A673 (cell line): ENCODE results near the gene OR5AS1.

Source experiments
- CTCF ChIP-seq: fragments of 300-800, 200-600 bp; sonication (generic); conservative IDR thresholded peaks from 2 replicates; pipeline ENCODE4 v1.5.1; 2017; ENCODE audit warnings: low read depth, mild to moderate bottlenecking, antibody characterized with exemption, low read length, moderate library complexity, mixed read lengths
- EZH2 ChIP-seq: fragments of 200-600 bp; sonication (generic); IDR thresholded peaks from 2 replicates; pipeline ENCODE4 v1.6.1; 2017; ENCODE audit warnings: borderline replicate concordance, low read depth, mild to moderate bottlenecking, mixed read lengths, antibody characterized with exemption, low read length; ENCODE audit not compliant: poor library complexity, severe bottlenecking

GRCh38 chr11:56027354-56027753 is at the start of gene OR5AS1:
- no peak for TF ChIP-seq CTCF
- TF ChIP-seq EZH2, result no peak
